Erythroblast (primary cell): ENCODE measurements around the gene TUBG2.
"Not testable (repeated sequence)": the region's sequence is repeated elsewhere in the genome, so short reads cannot be mapped to it uniquely, and the experiment has no call there.

Experiments used
- GATA1 ChIP-seq: IDR thresholded peaks from 2 replicates; pipeline ENCODE4 v1.6.1; 2011; ENCODE audit warnings: low read depth, mild to moderate bottlenecking, control low read depth, low read length, moderate library complexity
- POLR2A ChIP-seq: IDR thresholded peaks from 2 replicates; pipeline ENCODE4 v1.6.1; 2011; ENCODE audit warnings: mild to moderate bottlenecking, low read length

- not testable (repeated sequence) for TF ChIP-seq POLR2A, GATA1
Measured at GRCh38 chr17:42621987-42622386, 37.1 kb upstream of the TUBG2 start.
